Measurements from ENCODE around the gene TOPBP1. TPM values are rescaled to one million over a fixed set of nuclear protein-coding genes. Genes with fewer than 3 reads are reported as not detected.

The TOPBP1 gene
- total RNA-seq, 1 donor from 2014 or later, result 20.4 TPM

GRCh38 chr3:133608388-133608787, 53.4 kb downstream of the TOPBP1 start:
- DNase-seq (ENCODE audit: low read depth in 2 of 2), result no peak

GRCh38 chr3:133607816-133608215, 53.9 kb downstream of the TOPBP1 start:
- DNase-seq (ENCODE audit: low read depth in 2 of 2), result no peak

- DNase-seq (ENCODE audit: low read depth in 2 of 2), result no peak
These were observed 54.8 kb downstream of the TOPBP1 start for GRCh38 chr3:133606902-133607301.

- no peak for DNase-seq (ENCODE audit: low read depth in 2 of 2)
These were observed 55.4 kb downstream of the TOPBP1 start for GRCh38 chr3:133606342-133606741.

- DNase-seq (ENCODE audit: low read depth in 2 of 2), result no peak
These were observed 61.1 kb downstream of the TOPBP1 start for GRCh38 chr3:133600572-133601081.

GRCh38 chr3:133599280-133599679, 62.5 kb downstream of the TOPBP1 start:
- DNase-seq (ENCODE audit: low read depth in 2 of 2), result no peak

- no peak for DNase-seq (ENCODE audit: low read depth in 2 of 2)
These were observed 63.3 kb downstream of the TOPBP1 start for GRCh38 chr3:133598405-133598804.

- DNase-seq (ENCODE audit: low read depth in 2 of 2), result peak in 1 of 2 donors; percentile 41
These were observed 66.4 kb downstream of the TOPBP1 start for GRCh38 chr3:133595341-133595740.

- DNase-seq (ENCODE audit: low read depth in 2 of 2), result no peak
These were observed 68.5 kb downstream of the TOPBP1 start for GRCh38 chr3:133593243-133593642.

- no peak for DNase-seq (ENCODE audit: low read depth in 2 of 2)
These were observed 68.9 kb downstream of the TOPBP1 start for GRCh38 chr3:133592843-133593242.

- peak in 1 of 2 donors; percentile 51 for DNase-seq (ENCODE audit: low read depth in 2 of 2)
These were observed 70.4 kb downstream of the TOPBP1 start for GRCh38 chr3:133591271-133591742.

GRCh38 chr3:133589503-133589902, 72.2 kb downstream of the TOPBP1 start:
- DNase-seq (ENCODE audit: low read depth in 2 of 2), result no peak

GRCh38 chr3:133588784-133589465, 72.8 kb downstream of the TOPBP1 start:
- DNase-seq (ENCODE audit: low read depth in 2 of 2), result no peak

GRCh38 chr3:133588035-133588434, 73.7 kb downstream of the TOPBP1 start:
- no peak for DNase-seq (ENCODE audit: low read depth in 2 of 2)

GRCh38 chr3:133583396-133583795, 78.3 kb downstream of the TOPBP1 start:
- no peak for DNase-seq (ENCODE audit: low read depth in 2 of 2)

GRCh38 chr3:133578548-133579191, 83.1 kb downstream of the TOPBP1 start:
- DNase-seq (ENCODE audit: low read depth in 2 of 2), result peak; percentile 46 to 77

GRCh38 chr3:133576169-133576568, 85.6 kb downstream of the TOPBP1 start:
- DNase-seq (ENCODE audit: low read depth in 2 of 2), result peak in 1 of 2 donors; percentile 19

- peak; percentile 21 to 30 for DNase-seq (ENCODE audit: low read depth in 2 of 2)
These were observed 86.7 kb downstream of the TOPBP1 start for GRCh38 chr3:133575086-133575485.

- DNase-seq (ENCODE audit: low read depth in 2 of 2), result peak; percentile 73 to 79
These were observed 87.4 kb downstream of the TOPBP1 start for GRCh38 chr3:133574260-133574881.

GRCh38 chr3:133573629-133574194, 88.0 kb downstream of the TOPBP1 start, which contains the start of gene CDV3:
Gene CDV3 (plus strand): TSS chr3:133573686. CDS start chr3:133574045, 359 bp downstream.
- DNase-seq (ENCODE audit: low read depth in 2 of 2), result no peak

- peak; percentile 100 for DNase-seq (ENCODE audit: low read depth in 2 of 2)
These were observed 88.6 kb downstream of the TOPBP1 start for GRCh38 chr3:133573054-133573628.

Measured in lung microvascular endothelial cell (primary cell).